Neuronal stem cell (in vitro differentiated cells): Measurements from ENCODE around the gene MED27.

Source experiments
- DNase-seq: peaks from one replicate; pipeline ENCODE4 v3.0.0-alpha.2; 2013; ENCODE audit warnings: low spot score
- H2AFZ ChIP-seq: one replicate; pipeline ENCODE4 v1.6.1; 2013; ENCODE audit warnings: mild to moderate bottlenecking, low read length, inconsistent platforms
- H2AK5ac ChIP-seq: 2 replicates; pipeline ENCODE4 v1.6.1; 2013; ENCODE audit warnings: low read depth, mild to moderate bottlenecking, inconsistent platforms, low read length, moderate library complexity, mixed read lengths
- H2BK120ac ChIP-seq: 2 replicates; pipeline ENCODE4 v1.6.1; 2013; ENCODE audit warnings: low read depth, mild to moderate bottlenecking, inconsistent platforms, low read length, moderate library complexity, mixed read lengths
- H2BK12ac ChIP-seq: one replicate; pipeline ENCODE4 v1.6.1; 2013; ENCODE audit warnings: low read length, inconsistent platforms
- H2BK15ac ChIP-seq: 2 replicates; pipeline ENCODE4 v1.6.1; 2013; ENCODE audit warnings: mild to moderate bottlenecking, low read length, inconsistent platforms, mixed read lengths
- H2BK5ac ChIP-seq: one replicate; pipeline ENCODE4 v1.6.1; 2013; ENCODE audit warnings: inconsistent platforms, mild to moderate bottlenecking, low read length, moderate library complexity
- H3K14ac ChIP-seq: one replicate; pipeline ENCODE4 v1.6.1; 2013; ENCODE audit warnings: low read length, inconsistent platforms
- H3K18ac ChIP-seq: 2 replicates; pipeline ENCODE4 v1.6.1; 2013; ENCODE audit warnings: low read length, inconsistent platforms
- H3K23ac ChIP-seq: 2 replicates; pipeline ENCODE4 v1.6.1; 2013; ENCODE audit warnings: low read depth, mild to moderate bottlenecking, mixed read lengths, low read length, inconsistent platforms; ENCODE audit not compliant: poor library complexity
- H3K27ac ChIP-seq: replicated peaks from 3 replicates; pipeline ENCODE4 v1.5.1; 2013; ENCODE audit warnings: low read length, inconsistent platforms
- H3K27me3 ChIP-seq, 3 experiments: 2 replicates each; pipeline ENCODE4 v1.6.1; 2013; ENCODE audit warnings: low read length in 3 of 3, mild to moderate bottlenecking in 2 of 3, inconsistent platforms in 1 of 3, low read depth in 1 of 3, mixed read lengths in 1 of 3, moderate library complexity in 1 of 3; ENCODE audit not compliant: control insufficient read depth in 3 of 3, insufficient read depth in 3 of 3
- H3K36me3 ChIP-seq, 2 donors: replicated peaks in 1 of 2; 2 replicates each; pipeline ENCODE4 v1.6.1; 2013; ENCODE audit warnings: low read length in 2 of 2; ENCODE audit not compliant: control insufficient read depth in 2 of 2, insufficient read depth in 2 of 2
- H3K4ac ChIP-seq: 2 replicates; pipeline ENCODE4 v1.6.1; 2013; ENCODE audit warnings: inconsistent platforms, mild to moderate bottlenecking, low read length, moderate library complexity
- H3K4me1 ChIP-seq, 2 donors: 1 replicate in 1 of 2; 2 replicates in 1 of 2; pipeline ENCODE4 v1.6.1; 2013; ENCODE audit warnings: low read length in 2 of 2, low read depth in 1 of 2; ENCODE audit not compliant: control insufficient read depth in 2 of 2, insufficient read depth in 1 of 2
- H3K4me2 ChIP-seq: one replicate; pipeline ENCODE4 v1.6.1; 2013; ENCODE audit warnings: mild to moderate bottlenecking, low read length, inconsistent platforms; ENCODE audit not compliant: insufficient read depth, poor library complexity, severe bottlenecking
- H3K4me3 ChIP-seq, 2 donors: 2 replicates each; pipeline ENCODE4 v1.5.1; 2013; ENCODE audit warnings: low read length in 2 of 2, mild to moderate bottlenecking in 2 of 2, inconsistent platforms in 1 of 2, moderate library complexity in 1 of 2
- H3K79me1 ChIP-seq: one replicate; pipeline ENCODE4 v1.6.1; 2013; ENCODE audit warnings: low read depth, mild to moderate bottlenecking, inconsistent platforms, low read length, moderate library complexity
- H3K9ac ChIP-seq: one replicate; pipeline ENCODE4 v1.6.1; 2013; ENCODE audit warnings: mild to moderate bottlenecking, low read depth, low read length, inconsistent platforms; ENCODE audit not compliant: poor library complexity
- H3K9me3 ChIP-seq, 2 donors: replicated peaks in 1 of 2; 2 replicates each; pipeline versions ENCODE3 to v1.6.1; 2013; ENCODE audit warnings: low read length in 2 of 2, mild to moderate bottlenecking in 2 of 2, inconsistent platforms in 1 of 2, low read depth in 1 of 2, mixed read lengths in 1 of 2, moderate library complexity in 1 of 2; ENCODE audit not compliant: control insufficient read depth in 2 of 2, insufficient read depth in 1 of 2
- H4K8ac ChIP-seq: one replicate; pipeline ENCODE4 v1.6.1; 2013; ENCODE audit warnings: low read depth, mild to moderate bottlenecking, inconsistent platforms, low read length, moderate library complexity
- H4K91ac ChIP-seq: one replicate; pipeline ENCODE4 v1.6.1; 2013; ENCODE audit warnings: low read length, low read depth, mild to moderate bottlenecking, inconsistent platforms; ENCODE audit not compliant: poor library complexity
- WGBS, 2 donors: extraction: QIAGEN DNeasy Blood & Tissue Kit; methylation state at CpG; one replicate each; pipeline ENCODE4 v1.1.7; 2013; ENCODE audit warnings: missing lambda C conversion rate in 2 of 2, mixed read lengths in 1 of 2; ENCODE audit not compliant: insufficient read length in 2 of 2, insufficient replicate concordance in 1 of 2; ENCODE audit errors: extremely low coverage in 2 of 2; 5-methylcytosine and 5-hydroxymethylcytosine counted together

MED27 gene

DNA sequence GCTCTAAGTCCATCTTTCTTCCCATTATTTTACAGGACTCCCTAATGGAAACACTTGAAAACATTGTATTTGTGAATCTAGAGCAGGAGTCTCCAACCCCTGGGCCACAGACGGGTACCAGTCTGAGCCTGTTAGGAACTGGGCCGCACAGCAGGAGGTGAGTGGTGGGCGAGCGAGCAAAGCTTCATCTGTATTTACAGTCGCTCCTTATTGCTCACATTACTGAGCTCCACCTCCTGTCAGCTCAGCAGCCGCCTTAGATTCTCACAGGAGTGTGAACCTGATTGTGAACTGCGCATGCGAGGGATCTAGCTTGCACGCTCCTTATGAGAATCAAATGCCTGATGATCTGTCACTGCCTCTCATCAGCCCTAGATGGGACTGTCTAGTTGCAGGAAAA is 111.0 kb downstream of the MED27 start:
- Histone ChIP-seq H2BK15ac (no peak overlapping the region), H2BK120ac (no peak overlapping the region), H3K9ac (no peak overlapping the region), H3K36me3 (no peaks in the 10 kb centered on the region), H3K18ac (no peak overlapping the region), H4K91ac (no peak overlapping the region), H3K9me3 (peaks cover 0 to 4% of the 10 kb centered on the region in 2 donors), H3K23ac (no peak overlapping the region), H2BK12ac (no peak overlapping the region), H3K4me1 (peaks cover 3 to 18% of the 10 kb centered on the region in 2 donors), H3K14ac (no peak overlapping the region), H2AK5ac (no peak overlapping the region), H2AFZ (no peak overlapping the region), H3K4ac (no peak overlapping the region), H3K27me3 (no peaks in the 10 kb centered on the region), H3K79me1 (no peaks in the 10 kb centered on the region), H3K27ac (no peak overlapping the region), H3K4me2 (no peak overlapping the region), H2BK5ac (no peak overlapping the region), H4K8ac (no peak overlapping the region), H3K4me3 (no peak overlapping the region)
- no peak for DNase-seq
- no CpG with 5 or more reads among the region's 9 CpGs for WGBS, 2 donors

DNA sequence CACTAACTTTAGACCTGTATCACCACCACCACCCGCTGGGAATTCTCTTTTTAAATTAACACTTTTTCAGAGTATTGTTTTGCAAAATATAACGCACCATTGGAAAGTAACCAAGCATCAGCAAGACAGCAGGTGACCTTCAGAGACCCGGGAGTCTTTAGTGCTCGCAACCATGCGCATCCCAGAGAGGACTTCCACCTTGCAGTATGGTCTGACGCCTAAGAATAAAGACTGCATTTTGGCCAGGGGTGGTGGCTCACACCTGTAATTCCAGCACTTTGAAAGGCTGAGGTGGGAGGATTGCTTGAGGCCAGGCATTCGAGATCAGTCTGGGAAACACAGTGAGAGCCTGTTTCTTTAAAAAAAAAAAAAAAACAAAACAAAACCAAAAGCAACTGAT is 113.8 kb downstream of the MED27 start:
- H3K9me3 ChIP-seq = no peaks in the 10 kb centered on the region
- WGBS, 2 donors = no CpG with 5 or more reads among the region's 7 CpGs
- no peak overlapping the region for H4K91ac ChIP-seq
- no peak overlapping the region for H3K9ac ChIP-seq
- no peak overlapping the region for H3K14ac ChIP-seq
- no peak overlapping the region for H2AFZ ChIP-seq
- H2BK12ac ChIP-seq = no peak overlapping the region
- H2BK120ac ChIP-seq = no peak overlapping the region
- H3K4ac ChIP-seq = no peak overlapping the region
- H4K8ac ChIP-seq = no peak overlapping the region
- no peak overlapping the region for H3K23ac ChIP-seq
- no peak overlapping the region for H3K4me2 ChIP-seq
- no peak overlapping the region for H3K4me3 ChIP-seq
- no peak overlapping the region for H2BK15ac ChIP-seq
- no peaks in the 10 kb centered on the region for H3K27me3 ChIP-seq
- H3K27ac ChIP-seq = no peak overlapping the region
- H3K36me3 ChIP-seq = no peaks in the 10 kb centered on the region
- no peak overlapping the region for H2BK5ac ChIP-seq
- no peak overlapping the region for H3K18ac ChIP-seq
- DNase-seq = no peak
- H2AK5ac ChIP-seq = no peak overlapping the region
- no peaks in the 10 kb centered on the region for H3K79me1 ChIP-seq
- peaks cover 10 to 37% of the 10 kb centered on the region in 2 donors for H3K4me1 ChIP-seq

- no peak overlapping the region for H3K18ac ChIP-seq
- H4K91ac ChIP-seq = no peak overlapping the region
- H2BK15ac ChIP-seq = no peak overlapping the region
- H3K27ac ChIP-seq = no peak overlapping the region
- no peaks in the 10 kb centered on the region for H3K27me3 ChIP-seq
- H2BK5ac ChIP-seq = no peak overlapping the region
- H3K36me3 ChIP-seq = no peaks in the 10 kb centered on the region
- H2AK5ac ChIP-seq = no peak overlapping the region
- H3K23ac ChIP-seq = no peak overlapping the region
- no peak overlapping the region for H2BK12ac ChIP-seq
- no peak overlapping the region for H3K9ac ChIP-seq
- peaks cover 17 to 42% of the 10 kb centered on the region in 2 donors for H3K4me1 ChIP-seq
- DNase-seq = no peak
- no peak overlapping the region for H4K8ac ChIP-seq
- no peaks in the 10 kb centered on the region for H3K79me1 ChIP-seq
- WGBS, 2 donors = no CpG with 5 or more reads among the region's 4 CpGs
- no peak overlapping the region for H3K4ac ChIP-seq
- H3K14ac ChIP-seq = no peak overlapping the region
- H2BK120ac ChIP-seq = no peak overlapping the region
- no peaks in the 10 kb centered on the region for H3K9me3 ChIP-seq
- no peak overlapping the region for H3K4me2 ChIP-seq
- no peak overlapping the region for H2AFZ ChIP-seq
- no peak overlapping the region for H3K4me3 ChIP-seq
Measured at GRCh38 chr9:131965103-131965502, 114.6 kb downstream of the MED27 start.

DNA sequence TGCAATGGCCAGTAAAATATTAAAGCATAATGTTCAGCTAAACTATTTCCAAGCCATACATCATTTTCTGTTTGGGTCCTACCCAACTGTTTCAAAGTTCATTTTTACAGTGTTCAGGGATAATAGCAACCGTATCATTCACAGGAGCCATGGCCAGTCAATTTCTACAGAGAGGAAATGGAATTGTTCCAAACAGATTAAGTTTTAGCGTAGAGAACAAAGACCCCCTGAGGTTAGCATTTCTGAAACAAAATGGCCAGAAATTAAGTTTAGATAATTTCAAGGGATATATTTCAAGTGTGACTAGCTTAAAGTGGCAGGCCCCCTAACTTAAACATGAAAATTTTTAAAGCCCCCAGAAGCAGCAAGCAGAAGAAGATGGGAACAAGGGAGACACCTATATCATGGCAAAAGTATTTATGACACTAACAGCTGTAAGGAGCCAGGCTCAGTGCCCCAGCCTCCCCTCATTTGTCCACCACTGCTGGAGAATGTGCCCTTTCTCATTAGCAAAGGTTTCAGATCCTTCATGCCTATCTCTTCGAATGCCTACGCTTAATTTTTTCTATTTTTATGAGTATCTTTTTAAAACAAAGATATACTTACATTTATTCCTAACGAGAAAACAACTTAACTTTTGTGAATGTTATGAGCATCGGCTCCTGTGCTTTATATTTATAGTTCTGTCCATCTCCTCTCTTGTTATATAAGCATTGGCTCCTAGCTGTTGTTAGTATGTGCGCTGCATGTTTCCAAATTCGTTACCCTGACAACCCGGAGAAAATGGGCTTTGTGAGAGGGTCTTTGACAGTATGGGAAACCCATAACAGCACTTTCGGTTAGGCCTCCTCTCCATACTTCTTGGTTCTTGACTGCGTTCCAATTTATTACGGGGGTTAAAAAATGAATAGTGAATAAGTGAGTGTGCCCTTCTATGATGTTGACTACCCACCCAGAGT is 116.3 kb downstream of the MED27 start:
- no peak overlapping the region for H3K27ac ChIP-seq
- H3K4ac ChIP-seq = no peak overlapping the region
- H2AK5ac ChIP-seq = no peak overlapping the region
- H3K9me3 ChIP-seq = no peaks in the 10 kb centered on the region
- H3K9ac ChIP-seq = no peak overlapping the region
- no peak overlapping the region for H3K14ac ChIP-seq
- no peak overlapping the region for H2AFZ ChIP-seq
- H3K79me1 ChIP-seq = no peaks in the 10 kb centered on the region
- H3K36me3 ChIP-seq = no peaks in the 10 kb centered on the region
- H3K4me3 ChIP-seq = no peak overlapping the region
- no peak overlapping the region for H3K18ac ChIP-seq
- H2BK12ac ChIP-seq = no peak overlapping the region
- DNase-seq = no peak
- no peak overlapping the region for H4K91ac ChIP-seq
- no peak overlapping the region for H2BK120ac ChIP-seq
- WGBS, 2 donors = no CpG with 5 or more reads among the region's 12 CpGs
- no peak overlapping the region for H4K8ac ChIP-seq
- H3K23ac ChIP-seq = no peak overlapping the region
- H3K4me2 ChIP-seq = no peak overlapping the region
- H3K4me1 ChIP-seq = peaks cover 17 to 46% of the 10 kb centered on the region in 2 donors
- no peaks in the 10 kb centered on the region for H3K27me3 ChIP-seq
- no peak overlapping the region for H2BK15ac ChIP-seq
- no peak overlapping the region for H2BK5ac ChIP-seq
